RWPE1 (cell line): ENCODE measurements around the gene SLC25A21.
A peak's percentile ranks its signal among the peaks of the same experiment; 100 is the strongest.

Experiments used
- CTCF ChIA-PET: fragments of 350-600 bp; sonication (Branson Sonifier 250); formaldehyde crosslinking; extraction: SDS; loops from one replicate; lab custom pipeline; 2021; lab: Yijun Ruan, JAX
- POLR2A ChIA-PET: fragments of 400-600 bp; formaldehyde crosslinking; extraction: SDS; loops from one replicate; lab custom pipeline; 2020; ENCODE audit warnings: antibody characterized with exemption; ENCODE audit not compliant: low non-redundant PET; lab: Yijun Ruan, JAX
- DNase-seq: peaks from one replicate; pipeline ENCODE4 v3.0.0; 2012; ENCODE audit warnings: low spot score
- H3K27ac ChIP-seq: fragments of 450-650 bp; 2 replicates; pipeline ENCODE4 v1.5.1; 2017
- TF ChIP-seq, protein P1 (sequence below): fragments of 450-650 bp; conservative IDR thresholded peaks from 2 replicates; pipeline ENCODE4 v1.5.1; 2017; ENCODE audit warnings: low read depth, mild to moderate bottlenecking

SLC25A21 gene

GRCh38 chr14:37122288-37122687 lies 50.1 kb downstream of the SLC25A21 start:
- CTCF ChIA-PET = no interaction called here
- peak; percentile 72 for DNase-seq
- TF ChIP-seq, protein P1, sequence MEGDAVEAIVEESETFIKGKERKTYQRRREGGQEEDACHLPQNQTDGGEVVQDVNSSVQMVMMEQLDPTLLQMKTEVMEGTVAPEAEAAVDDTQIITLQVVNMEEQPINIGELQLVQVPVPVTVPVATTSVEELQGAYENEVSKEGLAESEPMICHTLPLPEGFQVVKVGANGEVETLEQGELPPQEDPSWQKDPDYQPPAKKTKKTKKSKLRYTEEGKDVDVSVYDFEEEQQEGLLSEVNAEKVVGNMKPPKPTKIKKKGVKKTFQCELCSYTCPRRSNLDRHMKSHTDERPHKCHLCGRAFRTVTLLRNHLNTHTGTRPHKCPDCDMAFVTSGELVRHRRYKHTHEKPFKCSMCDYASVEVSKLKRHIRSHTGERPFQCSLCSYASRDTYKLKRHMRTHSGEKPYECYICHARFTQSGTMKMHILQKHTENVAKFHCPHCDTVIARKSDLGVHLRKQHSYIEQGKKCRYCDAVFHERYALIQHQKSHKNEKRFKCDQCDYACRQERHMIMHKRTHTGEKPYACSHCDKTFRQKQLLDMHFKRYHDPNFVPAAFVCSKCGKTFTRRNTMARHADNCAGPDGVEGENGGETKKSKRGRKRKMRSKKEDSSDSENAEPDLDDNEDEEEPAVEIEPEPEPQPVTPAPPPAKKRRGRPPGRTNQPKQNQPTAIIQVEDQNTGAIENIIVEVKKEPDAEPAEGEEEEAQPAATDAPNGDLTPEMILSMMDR = no peak
- no peak overlapping the region for H3K27ac ChIP-seq
- POLR2A ChIA-PET = no interaction called here

DNA sequence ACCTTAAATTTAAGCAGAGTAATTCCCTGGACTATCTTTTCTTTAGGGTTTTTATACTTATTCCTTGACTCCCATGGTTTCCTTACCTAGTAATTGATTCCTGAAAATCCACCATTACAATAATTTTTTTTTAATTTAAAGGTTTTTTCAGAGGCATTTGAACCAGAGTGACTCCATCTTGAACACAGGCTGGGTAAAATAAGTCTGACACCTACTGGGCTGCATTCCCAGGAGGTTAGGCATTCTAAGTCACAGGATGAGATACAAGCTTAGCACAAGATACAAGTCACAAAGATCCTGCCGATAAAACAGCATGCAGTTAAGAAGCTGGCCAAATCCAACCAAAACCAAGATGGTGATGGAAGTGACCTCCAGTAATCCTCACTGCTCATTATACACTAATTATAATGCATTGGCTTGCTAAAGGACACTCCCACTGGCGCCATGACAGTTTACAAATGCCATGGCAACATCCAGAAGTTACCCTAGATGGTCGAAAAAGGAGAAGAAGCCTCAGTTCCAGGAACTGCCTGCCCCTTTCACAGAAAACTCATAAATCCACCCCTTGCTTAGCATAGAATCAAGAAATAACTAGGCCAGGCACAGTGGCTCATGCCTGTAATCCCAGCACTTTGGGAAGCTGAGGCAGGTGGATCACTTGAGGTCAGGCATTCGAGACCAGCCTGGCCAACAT lies 53.6 kb downstream of the SLC25A21 start:
- TF ChIP-seq, protein P1 = no peak
- DNase-seq = no peak
- H3K27ac ChIP-seq = no peak overlapping the region
- POLR2A ChIA-PET = no interaction called here
- CTCF ChIA-PET = no interaction called here

DNA sequence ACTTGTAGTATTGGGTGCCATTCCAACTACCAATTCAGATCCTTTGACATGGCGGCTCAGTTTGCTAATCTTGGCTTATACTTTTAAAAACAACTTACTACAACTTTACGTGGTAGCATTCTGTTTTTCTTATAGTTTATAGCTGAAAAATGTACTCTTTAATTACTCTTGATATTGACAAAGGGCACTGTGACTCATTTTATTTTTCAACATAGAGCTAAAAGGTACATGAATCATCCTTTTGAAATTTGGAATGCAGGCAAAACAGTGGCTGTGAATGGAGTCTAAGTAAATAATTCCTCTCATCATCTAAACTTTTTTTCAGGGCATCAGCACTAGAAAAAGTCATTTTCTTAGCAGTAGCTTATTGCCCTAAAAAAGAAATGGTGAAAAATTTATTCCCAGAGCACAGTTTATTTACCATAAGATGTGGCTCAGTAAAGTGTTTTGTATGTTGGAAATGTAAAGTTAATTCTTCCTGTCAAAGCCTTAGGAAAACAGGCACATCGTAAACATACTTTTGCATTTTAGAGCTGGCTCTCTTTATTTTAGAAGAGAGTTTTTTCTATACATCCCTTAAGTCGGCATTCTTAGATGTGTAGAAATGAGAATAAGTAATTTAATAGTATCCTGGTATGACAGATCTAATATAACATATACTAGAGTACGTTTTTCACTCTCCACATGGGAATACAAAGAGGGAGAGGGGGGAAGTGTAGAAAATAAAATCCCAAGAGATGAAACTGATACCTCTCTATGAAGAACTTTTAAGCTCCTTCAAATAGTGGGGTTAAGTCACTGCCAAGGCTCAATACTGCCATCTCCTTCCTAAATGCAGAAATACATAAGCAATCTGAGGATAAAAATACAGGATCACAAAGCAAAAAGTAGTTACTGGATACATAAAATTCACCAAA lies 55.2 kb downstream of the SLC25A21 start:
- TF ChIP-seq, protein P1 = peak; percentile 40
- no peak overlapping the region for H3K27ac ChIP-seq
- POLR2A ChIA-PET = no interaction called here
- CTCF ChIA-PET = interaction anchor here (0.8 to 1.5 kb wide), 7 partner anchors 13 to 563 kb away, joined by 3 to 5 read pairs (median 3); no protein-coding TSS in a partner anchor
- DNase-seq = peak; percentile 71

- ChIA-PET POLR2A (no interaction called here), CTCF (no interaction called here)
- no peak for DNase-seq
- H3K27ac ChIP-seq = no peak overlapping the region
- TF ChIP-seq, protein P1 = no peak
Measured at GRCh38 chr14:37115406-37115805, 57.0 kb downstream of the SLC25A21 start.

DNA sequence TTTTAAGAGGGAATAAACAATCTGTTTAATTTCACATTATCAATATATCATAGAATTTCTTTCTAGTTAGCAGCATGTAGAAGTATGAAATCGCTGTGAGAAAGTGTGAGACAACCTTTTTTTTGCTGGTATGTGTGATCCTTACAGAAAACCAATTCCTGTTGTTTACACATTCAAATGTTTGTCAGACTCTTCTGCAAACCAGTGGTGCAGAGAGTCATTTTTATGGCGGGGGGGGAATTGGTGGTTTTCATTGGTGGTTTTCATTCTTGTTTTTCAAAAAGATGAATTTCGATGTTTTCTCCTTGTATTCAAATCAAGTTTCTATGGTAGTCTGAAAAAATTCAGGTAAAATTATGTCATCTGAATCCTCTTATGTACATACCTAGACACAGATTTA lies 57.8 kb downstream of the SLC25A21 start:
- no peak for DNase-seq
- ChIA-PET CTCF (no interaction called here), POLR2A (no interaction called here)
- TF ChIP-seq, protein P1 = no peak
- H3K27ac ChIP-seq = no peak overlapping the region

DNA sequence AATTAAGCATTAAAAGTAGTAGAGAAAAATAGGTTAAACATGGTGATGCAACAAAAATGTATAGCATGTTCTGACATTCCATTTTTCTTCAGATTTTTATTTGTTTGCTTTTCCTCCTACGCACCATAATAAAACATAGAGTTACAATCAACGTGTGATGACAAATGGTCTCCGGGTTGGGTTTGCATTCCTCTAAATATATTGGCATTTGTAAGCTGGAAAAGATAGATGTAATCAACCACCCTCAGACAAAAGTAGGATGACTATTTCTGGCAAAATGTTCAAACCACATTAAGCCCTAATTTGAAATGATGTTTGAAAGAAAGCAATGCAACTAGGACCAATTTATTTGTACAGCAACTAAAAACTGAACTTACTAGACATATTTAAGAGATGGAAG lies 58.4 kb downstream of the SLC25A21 start:
- POLR2A ChIA-PET = no interaction called here
- H3K27ac ChIP-seq = no peak overlapping the region
- peak; percentile 58 for DNase-seq
- CTCF ChIA-PET = no interaction called here
- TF ChIP-seq, protein P1 = no peak
